A673 (cell line): ENCODE measurements around the gene CDC42EP1. TPM values are rescaled to one million over a fixed set of nuclear protein-coding genes. Genes with fewer than 3 reads are reported as not detected.

Experiments
- BruUV-seq: library from RNA; stranded (reverse); fragments of 400-500 nt; replicated peaks from 2 replicates; lab custom pipeline; 2021; lab: Mats Ljungman, UMichigan
- CTCF ChIA-PET: fragments of 300-600 bp; sonication (Branson Sonifier 250); formaldehyde crosslinking; loops from one replicate; lab custom pipeline; 2022; ENCODE audit warnings: antibody characterized with exemption; lab: Charles Lee
- POLR2A ChIA-PET: fragments of 300-600 bp; sonication (Branson Sonifier 250); formaldehyde crosslinking; loops from one replicate; lab custom pipeline; 2022; ENCODE audit warnings: antibody characterized with exemption; ENCODE audit not compliant: low non-redundant PET; lab: Charles Lee
- DNase-seq: peaks from one replicate; pipeline ENCODE4 v3.0.0-alpha.2; 2015; ENCODE audit warnings: low spot score
- H3K27ac ChIP-seq: fragments of 200-600 bp; sonication (generic); 2 replicates; pipeline ENCODE4 v1.5.1; 2016; ENCODE audit warnings: mixed run types, low read depth, mild to moderate bottlenecking, mixed read lengths, antibody characterized with exemption, low read length; ENCODE audit not compliant: poor library complexity, severe bottlenecking
- H3K27me3 ChIP-seq: fragments of 200-600 bp; sonication (generic); replicated peaks from 2 replicates; pipeline ENCODE4 v1.6.1; 2017; ENCODE audit warnings: mixed run types, low read depth, mild to moderate bottlenecking, mixed read lengths, antibody characterized with exemption, low read length; ENCODE audit not compliant: insufficient read depth, poor library complexity
- H3K36me3 ChIP-seq: fragments of 200-600 bp; sonication (generic); 2 replicates; pipeline ENCODE4 v1.6.1; 2016; ENCODE audit warnings: mixed run types, mild to moderate bottlenecking, mixed read lengths, antibody characterized with exemption, low read length; ENCODE audit not compliant: insufficient read depth, poor library complexity, severe bottlenecking
- H3K4me1 ChIP-seq: fragments of 200-600 bp; sonication (generic); 2 replicates; pipeline ENCODE4 v1.6.1; 2017; ENCODE audit warnings: mixed run types, mild to moderate bottlenecking, mixed read lengths, antibody characterized with exemption, low read length; ENCODE audit not compliant: insufficient read depth, poor library complexity, severe bottlenecking
- H3K4me3 ChIP-seq: fragments of 200-600 bp; sonication (generic); 2 replicates; pipeline ENCODE4 v1.5.1; 2016; ENCODE audit warnings: low read depth, mixed run types, mild to moderate bottlenecking, mixed read lengths, low read length; ENCODE audit not compliant: poor library complexity, severe bottlenecking
- H3K9me3 ChIP-seq: fragments of 200-600 bp; sonication (generic); 2 replicates; pipeline ENCODE4 v1.6.1; 2016; ENCODE audit warnings: mixed run types, low read depth, mild to moderate bottlenecking, mixed read lengths, antibody characterized with exemption, low read length; ENCODE audit not compliant: poor library complexity, severe bottlenecking
- CTCF ChIP-seq: fragments of 300-800, 200-600 bp; sonication (generic); conservative IDR thresholded peaks from 2 replicates; pipeline ENCODE4 v1.5.1; 2017; ENCODE audit warnings: low read depth, mild to moderate bottlenecking, antibody characterized with exemption, low read length, moderate library complexity, mixed read lengths
- EZH2 ChIP-seq: fragments of 200-600 bp; sonication (generic); IDR thresholded peaks from 2 replicates; pipeline ENCODE4 v1.6.1; 2017; ENCODE audit warnings: borderline replicate concordance, low read depth, mild to moderate bottlenecking, mixed read lengths, antibody characterized with exemption, low read length; ENCODE audit not compliant: poor library complexity, severe bottlenecking
- intact Hi-C: fragments of 100-400 bp; cut with micrococcal nuclease; formaldehyde crosslinking; loops from one replicate; pipeline ENCODE4 v1.10.0; 2022; ENCODE audit not compliant: unreplicated experiment
- total RNA-seq: library from RNA; stranded (reverse); gene quantifications from 2 replicates; pipeline ENCODE4 v1.2.3, GENCODE V29; 2021

The CDC42EP1 gene
- total RNA-seq, 1 experiment from 2014 or later = 1.1 TPM

DNA sequence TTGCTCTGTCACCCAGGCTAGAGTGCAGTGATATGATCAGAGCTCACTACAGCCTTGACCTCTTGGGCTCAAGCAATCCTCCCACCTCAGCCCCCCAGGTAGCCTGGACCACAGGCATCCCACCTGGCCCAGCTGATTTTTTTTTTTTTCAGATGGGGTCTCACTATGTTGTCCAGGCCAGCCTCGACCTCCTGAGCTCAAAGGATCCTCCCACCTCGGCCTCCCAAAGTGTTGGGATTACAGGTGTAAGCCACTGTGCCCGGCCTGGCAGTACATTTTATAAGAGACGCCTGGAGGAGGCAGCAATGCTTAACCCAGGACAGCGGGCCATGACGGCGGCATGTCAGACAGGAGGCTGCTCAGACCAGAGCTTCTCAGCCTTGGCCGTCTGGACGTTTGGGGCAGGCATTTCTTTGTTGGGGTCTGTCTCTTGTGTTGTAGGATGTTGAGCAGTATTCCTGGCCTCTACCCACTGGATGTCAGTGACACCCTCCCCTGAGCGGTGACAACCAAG lies 15.3 kb downstream of the CDC42EP1 start:
- CTCF ChIA-PET = interaction anchor here (0.9 kb wide), 1 partner anchor 17 kb away, joined by 7 read pairs; no protein-coding TSS in a partner anchor
- DNase-seq = no peak
- POLR2A ChIA-PET = no interaction called here
- Histone ChIP-seq H3K4me1 (no peaks in the 10 kb centered on the region), H3K27ac (no peak overlapping the region), H3K36me3 (no peaks in the 10 kb centered on the region), H3K27me3 (no peaks in the 10 kb centered on the region), H3K9me3 (no peaks in the 10 kb centered on the region), H3K4me3 (no peak overlapping the region)
- no peak for TF ChIP-seq CTCF
- TF ChIP-seq EZH2 = no peak
- BruUV-seq = no TSS peak
- intact Hi-C loops = no loop called here

DNA sequence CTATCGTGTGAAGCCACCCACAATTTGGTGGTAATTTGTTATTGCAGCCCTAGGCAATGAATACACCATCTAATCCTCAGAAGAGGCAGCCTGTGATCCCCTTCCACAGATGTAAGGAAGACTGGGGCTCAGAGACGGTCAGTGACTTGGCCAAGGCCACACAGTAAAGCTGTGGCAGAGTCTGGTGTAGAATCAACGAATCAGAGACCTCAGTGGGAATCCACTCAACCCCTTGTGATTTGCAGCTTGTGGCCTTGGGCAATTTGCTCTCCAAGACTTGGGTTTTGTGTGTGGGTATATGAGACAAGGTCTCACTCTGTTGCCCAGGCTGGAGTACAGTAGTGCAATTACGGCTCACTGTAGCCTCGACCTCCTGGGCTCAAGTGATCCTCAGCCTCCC lies 17.7 kb downstream of the CDC42EP1 start:
- intact Hi-C loops = no loop called here
- no peak for TF ChIP-seq EZH2
- no peak for TF ChIP-seq CTCF
- H3K9me3 ChIP-seq = no peaks in the 10 kb centered on the region
- H3K36me3 ChIP-seq = no peaks in the 10 kb centered on the region
- ChIA-PET POLR2A (no interaction called here), CTCF (interaction anchor here (1.0 kb wide), 1 partner anchor 11 kb away, joined by 3 read pairs; no protein-coding TSS in a partner anchor)
- DNase-seq = no peak
- H3K4me3 ChIP-seq = no peak overlapping the region
- no peaks in the 10 kb centered on the region for H3K27me3 ChIP-seq
- no TSS peak for BruUV-seq
- no peak overlapping the region for H3K27ac ChIP-seq
- no peaks in the 10 kb centered on the region for H3K4me1 ChIP-seq

GRCh38 chr22:37581504-37581903 lies 21.2 kb downstream of the CDC42EP1 start:
- intact Hi-C loops = no loop called here
- no peak overlapping the region for H3K27ac ChIP-seq
- POLR2A ChIA-PET = no interaction called here
- no peaks in the 10 kb centered on the region for H3K36me3 ChIP-seq
- TF ChIP-seq CTCF (no peak), EZH2 (no peak)
- no peak for DNase-seq
- CTCF ChIA-PET = no interaction called here
- H3K4me1 ChIP-seq = no peaks in the 10 kb centered on the region
- BruUV-seq = no TSS peak
- no peaks in the 10 kb centered on the region for H3K9me3 ChIP-seq
- H3K4me3 ChIP-seq = no peak overlapping the region
- no peaks in the 10 kb centered on the region for H3K27me3 ChIP-seq
